ENCODE data around the gene TMTC1. TPM values are rescaled to one million over a fixed set of nuclear protein-coding genes. Genes with fewer than 3 reads are reported as not detected.

Gene TMTC1
- total RNA-seq, 1 experiment from 2014 or later = not detected

GRCh38 chr12:29692237-29692636 is 91.5 kb downstream of the TMTC1 start:
- DNase-seq = no peak
- Mint-ChIP-seq H3K27me3 (ENCODE audit: insufficient read depth, unreplicated experiment) (peaks cover 16% of the 10 kb centered on the region), H3K36me3 (ENCODE audit: insufficient read depth, unreplicated experiment) (no peaks in the 10 kb centered on the region), H3K4me3 (ENCODE audit: unreplicated experiment) (no peak overlapping the region), H3K4me1 (ENCODE audit: low read depth, unreplicated experiment) (no peaks in the 10 kb centered on the region), H3K27ac (ENCODE audit: unreplicated experiment) (no peak overlapping the region), H3K9me3 (ENCODE audit: unreplicated experiment) (no peaks in the 10 kb centered on the region)
- intact Hi-C loops (cut with micrococcal nuclease; ENCODE audit: unreplicated experiment) = no loop called here
- ChIA-PET CTCF (no interaction called here), POLR2A (no interaction called here)
- no peaks in the 10 kb centered on the region for H3K4me1 ChIP-seq
- no peak overlapping the region for H3K4me3 ChIP-seq (ENCODE audit: low read depth, low read length)
- no peaks in the 10 kb centered on the region for H3K36me3 ChIP-seq (ENCODE audit: control insufficient read depth, insufficient read depth, low read length)
- no peaks in the 10 kb centered on the region; the same call in 1 of the 2 replicates for H3K27me3 ChIP-seq (replicated peaks; ENCODE audit: control insufficient read depth, insufficient read depth, low read length)
- BruUV-seq (replicated peaks) = no TSS peak
- H3K9me3 ChIP-seq = no peaks in the 10 kb centered on the region
- TF ChIP-seq CTCF (IDR thresholded peaks at IDR 0.05; ENCODE audit: insufficient read depth in 1 of 2, low read depth in 1 of 2, low read length in 1 of 2, severe bottlenecking in 1 of 2, unreplicated experiment in 1 of 2) = no peak

GRCh38 chr12:29691161-29691854 is 92.4 kb downstream of the TMTC1 start:
- no peak for DNase-seq
- Mint-ChIP-seq H3K9me3 (ENCODE audit: unreplicated experiment) (no peaks in the 10 kb centered on the region), H3K4me3 (ENCODE audit: unreplicated experiment) (no peak overlapping the region), H3K27ac (ENCODE audit: unreplicated experiment) (no peak overlapping the region), H3K4me1 (ENCODE audit: low read depth, unreplicated experiment) (no peaks in the 10 kb centered on the region), H3K27me3 (ENCODE audit: insufficient read depth, unreplicated experiment) (peaks cover 19% of the 10 kb centered on the region), H3K36me3 (ENCODE audit: insufficient read depth, unreplicated experiment) (no peaks in the 10 kb centered on the region)
- H3K9me3 ChIP-seq = no peaks in the 10 kb centered on the region
- intact Hi-C loops (cut with micrococcal nuclease; ENCODE audit: unreplicated experiment) = no loop called here
- H3K27me3 ChIP-seq (replicated peaks; ENCODE audit: control insufficient read depth, insufficient read depth, low read length) = no peaks in the 10 kb centered on the region; the same call in 1 of the 2 replicates
- BruUV-seq (replicated peaks) = no TSS peak
- no peak overlapping the region for H3K4me3 ChIP-seq (ENCODE audit: low read depth, low read length)
- no peaks in the 10 kb centered on the region for H3K4me1 ChIP-seq
- ChIA-PET CTCF (no interaction called here), POLR2A (no interaction called here)
- no peak for TF ChIP-seq CTCF (IDR thresholded peaks at IDR 0.05; ENCODE audit: insufficient read depth in 1 of 2, low read depth in 1 of 2, low read length in 1 of 2, severe bottlenecking in 1 of 2, unreplicated experiment in 1 of 2)
- H3K36me3 ChIP-seq (ENCODE audit: control insufficient read depth, insufficient read depth, low read length) = no peaks in the 10 kb centered on the region

- Histone ChIP-seq H3K4me3 (ENCODE audit: low read depth, low read length) (no peak overlapping the region), H3K27me3 (replicated peaks; ENCODE audit: control insufficient read depth, insufficient read depth, low read length) (no peaks in the 10 kb centered on the region; the same call in 1 of the 2 replicates), H3K36me3 (ENCODE audit: control insufficient read depth, insufficient read depth, low read length) (no peaks in the 10 kb centered on the region), H3K9me3 (no peaks in the 10 kb centered on the region), H3K4me1 (no peaks in the 10 kb centered on the region)
- POLR2A ChIA-PET = no interaction called here
- H3K27me3 Mint-ChIP-seq (ENCODE audit: insufficient read depth, unreplicated experiment) = peaks cover 19% of the 10 kb centered on the region
- no peak for DNase-seq
- H3K4me3 Mint-ChIP-seq (ENCODE audit: unreplicated experiment) = no peak overlapping the region
- CTCF ChIA-PET = no interaction called here
- TF ChIP-seq CTCF (IDR thresholded peaks at IDR 0.05; ENCODE audit: insufficient read depth in 1 of 2, low read depth in 1 of 2, low read length in 1 of 2, severe bottlenecking in 1 of 2, unreplicated experiment in 1 of 2) = no peak
- H3K4me1 Mint-ChIP-seq (ENCODE audit: low read depth, unreplicated experiment) = no peaks in the 10 kb centered on the region
- H3K9me3 Mint-ChIP-seq (ENCODE audit: unreplicated experiment) = no peaks in the 10 kb centered on the region
- intact Hi-C loops (cut with micrococcal nuclease; ENCODE audit: unreplicated experiment) = no loop called here
- H3K27ac Mint-ChIP-seq (ENCODE audit: unreplicated experiment) = no peak overlapping the region
- H3K36me3 Mint-ChIP-seq (ENCODE audit: insufficient read depth, unreplicated experiment) = no peaks in the 10 kb centered on the region
- BruUV-seq (replicated peaks) = no TSS peak
Observed at GRCh38 chr12:29690728-29691127, 93.0 kb downstream of the TMTC1 start.
